GM18520 (cell line): ENCODE measurements around the gene ITPK1.

Experiments
- ATAC-seq: cut with Tn5 transposase; IDR thresholded peaks from one replicate; pipeline ENCODE4 v1.9.1; 2021; ENCODE audit not compliant: unreplicated experiment

ITPK1 gene

DNA sequence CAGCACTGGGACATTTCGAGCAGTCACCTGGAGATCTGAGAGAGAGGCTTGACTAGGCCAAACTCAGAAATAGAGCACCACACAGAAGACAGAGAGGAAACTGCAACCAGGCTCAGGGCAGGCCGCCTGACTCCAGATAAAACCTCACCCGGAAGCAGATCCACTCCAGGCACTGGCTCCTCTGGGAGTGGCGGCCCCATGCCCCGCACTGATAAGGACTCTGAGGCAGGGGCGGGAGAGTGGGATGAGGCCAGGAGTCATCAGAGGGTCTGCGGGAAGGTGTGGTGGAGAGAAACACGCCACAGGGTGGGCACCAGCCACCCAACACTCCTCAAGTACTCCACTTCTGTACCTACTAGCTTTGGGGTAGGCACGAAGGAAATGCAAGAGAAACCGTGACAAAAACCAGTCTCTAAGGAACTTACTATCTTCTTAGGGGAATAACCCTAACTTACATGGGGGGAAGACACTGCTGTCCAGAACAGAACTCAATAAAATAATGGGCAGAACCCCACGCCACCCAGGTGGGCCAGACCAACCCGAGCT lies 121.5 kb downstream of the ITPK1 start:
- no peak for ATAC-seq

DNA sequence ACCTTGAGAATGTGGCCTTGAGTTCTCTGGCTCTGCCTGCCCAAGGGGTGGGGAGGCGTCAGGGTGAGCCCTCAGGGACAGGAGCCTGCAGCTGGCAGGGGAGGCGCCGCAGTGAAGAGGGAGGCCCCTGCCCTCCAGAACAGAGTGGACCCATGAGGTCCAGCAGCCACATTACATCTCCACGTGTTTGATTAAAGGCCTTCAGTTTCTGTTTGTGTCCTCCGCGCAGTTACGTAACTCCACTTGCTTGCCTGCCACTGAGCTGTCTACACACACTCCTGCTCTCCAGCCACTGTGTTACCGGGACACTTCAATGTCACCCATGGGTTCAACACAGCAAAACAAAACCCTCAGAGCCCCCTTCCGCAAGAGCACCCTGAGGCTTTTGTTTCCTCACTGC lies 122.4 kb downstream of the ITPK1 start:
- ATAC-seq: no peak

DNA sequence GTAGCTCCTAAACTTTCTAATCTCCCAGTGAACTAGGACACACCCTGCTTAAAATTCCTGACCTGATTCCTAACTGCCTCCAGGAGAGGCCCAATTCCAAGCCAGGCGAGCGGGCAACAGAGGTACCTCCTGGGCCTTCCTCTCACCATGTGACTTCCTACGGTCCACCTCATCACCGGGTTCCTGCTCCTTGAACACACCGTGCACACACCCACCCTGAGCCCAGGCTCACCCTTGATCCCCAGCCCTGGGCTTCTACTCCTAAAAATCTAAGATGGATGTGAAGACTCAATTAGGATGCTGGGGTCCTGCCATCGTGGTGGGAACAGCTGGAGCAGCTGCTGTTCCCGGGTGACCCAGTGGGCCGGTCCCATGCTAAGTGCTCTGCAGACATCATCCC lies 124.2 kb downstream of the ITPK1 start:
- ATAC-seq: no peak

DNA sequence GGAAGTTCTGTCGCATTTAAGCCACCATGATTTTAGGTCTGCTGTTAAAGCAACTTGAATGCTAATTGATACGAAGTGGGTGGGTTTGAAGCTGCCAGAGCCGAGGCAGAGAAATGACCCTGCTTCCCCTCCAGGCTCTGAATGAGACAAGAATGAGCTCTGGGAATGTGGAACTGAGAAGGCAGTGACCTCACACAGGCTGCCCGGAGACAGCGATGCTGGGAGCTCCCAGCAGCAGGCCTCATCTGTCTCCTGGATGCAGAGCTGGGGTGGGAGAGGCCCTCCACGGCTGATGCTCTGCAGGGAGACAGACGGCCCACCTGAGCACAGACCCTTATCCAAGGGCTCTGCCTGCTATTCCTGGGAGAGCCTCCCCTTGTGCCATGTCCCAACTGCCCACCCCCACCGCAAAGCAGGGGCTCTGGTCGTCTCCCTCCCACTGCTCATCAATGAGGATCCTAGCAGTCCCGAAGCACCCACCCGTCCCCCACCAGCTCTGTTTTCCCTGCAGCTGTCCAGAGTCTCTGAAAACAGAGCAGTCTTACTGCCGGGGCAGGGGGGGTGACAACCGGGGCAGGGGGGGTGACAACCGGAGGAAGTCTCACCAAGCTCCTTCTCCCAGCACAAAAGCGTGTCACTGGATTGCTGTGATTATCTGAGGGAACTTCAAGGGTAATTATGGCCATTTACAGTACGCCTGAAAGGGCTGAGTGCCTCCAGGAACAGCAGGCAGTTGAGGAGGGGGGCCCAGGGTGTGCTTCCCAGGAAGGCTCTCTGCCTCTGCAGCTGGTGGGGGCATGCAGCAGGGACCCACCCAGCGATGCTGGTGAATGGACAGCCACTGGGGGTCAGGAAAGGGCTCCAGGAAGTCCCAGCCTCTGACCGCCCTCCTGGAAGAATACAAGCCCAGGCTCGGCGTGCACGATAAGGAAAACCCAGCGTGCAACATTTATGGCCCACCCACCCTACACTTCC lies 125.0 kb downstream of the ITPK1 start:
- ATAC-seq: no peak

DNA sequence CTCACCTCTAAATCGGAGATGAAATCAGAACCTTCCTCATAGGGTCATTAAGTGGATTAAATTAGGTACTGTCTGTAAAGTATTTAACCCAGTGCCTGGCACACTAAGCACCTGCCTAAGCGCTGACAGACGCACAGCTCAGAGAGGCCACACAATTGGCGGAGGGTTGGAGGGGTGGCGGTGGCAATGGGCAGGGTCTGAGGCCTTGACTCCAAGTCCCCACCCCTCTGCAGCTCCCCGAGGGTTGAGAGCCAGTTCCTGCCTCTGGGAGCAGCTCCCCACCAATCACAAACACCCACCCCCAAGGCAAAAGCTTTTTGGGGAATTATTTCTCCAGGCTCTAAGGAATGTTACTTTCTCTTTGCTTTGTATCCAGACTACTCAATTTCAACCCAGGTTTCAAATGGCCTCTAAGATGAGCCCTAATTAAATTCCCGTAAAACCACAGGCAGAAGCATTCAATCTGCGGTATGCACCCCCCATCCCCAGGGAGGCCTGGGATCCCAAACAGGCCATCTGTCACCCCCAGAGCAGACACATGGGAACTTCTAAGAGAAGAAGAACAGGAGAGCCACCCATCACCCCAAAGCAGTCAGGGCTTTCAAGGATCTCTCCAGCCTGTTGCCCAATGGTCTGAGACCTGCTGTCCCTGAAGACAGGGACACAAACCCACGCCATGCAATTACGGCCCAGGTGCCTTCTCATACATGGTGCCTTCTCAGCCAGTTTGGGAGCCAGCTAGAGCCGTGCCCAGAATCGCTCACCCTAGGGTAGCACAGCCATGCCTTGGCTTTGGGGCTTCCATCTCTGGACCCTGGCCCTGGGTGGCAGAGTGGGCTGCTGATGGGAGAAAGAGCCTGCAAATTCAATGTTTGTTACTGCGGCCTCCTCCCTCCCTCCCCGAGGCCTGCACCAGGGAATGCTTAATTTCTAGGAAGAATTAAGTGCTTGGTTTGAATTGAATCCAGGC lies 126.7 kb downstream of the ITPK1 start:
- ATAC-seq: no peak

DNA sequence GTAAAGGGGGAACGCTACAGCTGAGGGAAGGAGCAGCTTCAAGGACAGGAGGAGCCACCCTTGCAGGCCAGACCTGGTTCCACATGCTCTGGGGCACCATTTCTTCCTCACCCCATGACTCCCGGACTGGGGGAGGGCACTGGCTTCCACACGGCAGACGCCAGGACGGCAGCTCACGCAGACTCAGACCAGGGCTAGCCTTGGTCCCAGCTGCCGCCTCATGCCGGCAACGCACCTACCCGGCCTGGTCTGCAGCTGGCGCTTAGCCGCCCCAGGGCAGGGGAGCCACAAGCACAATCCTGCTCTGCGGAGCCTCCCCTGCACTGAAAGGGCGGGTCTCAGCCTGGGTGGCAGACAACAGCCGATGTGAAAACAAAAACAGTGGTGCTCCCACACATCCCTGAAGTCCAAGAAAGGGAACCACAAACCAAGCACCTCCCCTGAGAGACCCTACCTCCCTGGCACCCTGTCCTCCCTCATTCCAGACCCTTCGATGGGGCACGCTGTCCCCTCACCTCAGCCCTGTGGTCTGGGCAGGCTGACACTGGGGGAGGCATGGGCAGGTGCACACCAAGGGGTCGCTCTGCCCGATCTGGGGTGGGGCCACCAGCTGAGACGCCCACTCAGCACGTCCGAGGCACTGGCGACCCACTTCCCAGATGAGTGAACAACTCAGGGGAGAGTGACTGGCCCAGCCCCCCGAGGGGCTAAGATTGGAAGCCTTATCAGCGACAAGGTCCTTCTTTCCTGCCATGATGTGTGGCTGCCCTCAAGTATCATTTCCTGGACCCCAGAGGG lies 127.8 kb downstream of the ITPK1 start:
- ATAC-seq: no peak

DNA sequence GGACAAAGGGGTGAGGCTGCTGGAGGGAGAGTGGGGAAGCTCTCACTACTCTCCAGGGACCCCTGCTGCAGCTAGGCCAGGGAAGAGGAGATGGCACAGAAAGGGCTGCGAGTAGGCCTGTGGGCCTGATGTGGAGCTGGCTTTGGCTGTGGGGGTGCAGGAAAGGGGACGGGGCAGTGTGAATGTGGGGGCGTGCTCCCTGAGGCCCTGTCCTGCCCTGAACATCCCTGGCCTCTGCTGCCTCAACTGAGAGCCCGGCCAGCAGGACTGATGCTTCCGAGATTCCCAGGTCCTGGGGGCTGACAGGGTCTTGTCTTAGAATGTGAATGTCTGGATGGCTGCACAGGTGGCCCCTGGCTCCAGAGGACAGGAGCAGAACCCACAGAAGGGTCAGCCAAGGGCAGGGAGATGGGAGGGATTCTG lies 128.6 kb downstream of the ITPK1 start:
- no peak for ATAC-seq

DNA sequence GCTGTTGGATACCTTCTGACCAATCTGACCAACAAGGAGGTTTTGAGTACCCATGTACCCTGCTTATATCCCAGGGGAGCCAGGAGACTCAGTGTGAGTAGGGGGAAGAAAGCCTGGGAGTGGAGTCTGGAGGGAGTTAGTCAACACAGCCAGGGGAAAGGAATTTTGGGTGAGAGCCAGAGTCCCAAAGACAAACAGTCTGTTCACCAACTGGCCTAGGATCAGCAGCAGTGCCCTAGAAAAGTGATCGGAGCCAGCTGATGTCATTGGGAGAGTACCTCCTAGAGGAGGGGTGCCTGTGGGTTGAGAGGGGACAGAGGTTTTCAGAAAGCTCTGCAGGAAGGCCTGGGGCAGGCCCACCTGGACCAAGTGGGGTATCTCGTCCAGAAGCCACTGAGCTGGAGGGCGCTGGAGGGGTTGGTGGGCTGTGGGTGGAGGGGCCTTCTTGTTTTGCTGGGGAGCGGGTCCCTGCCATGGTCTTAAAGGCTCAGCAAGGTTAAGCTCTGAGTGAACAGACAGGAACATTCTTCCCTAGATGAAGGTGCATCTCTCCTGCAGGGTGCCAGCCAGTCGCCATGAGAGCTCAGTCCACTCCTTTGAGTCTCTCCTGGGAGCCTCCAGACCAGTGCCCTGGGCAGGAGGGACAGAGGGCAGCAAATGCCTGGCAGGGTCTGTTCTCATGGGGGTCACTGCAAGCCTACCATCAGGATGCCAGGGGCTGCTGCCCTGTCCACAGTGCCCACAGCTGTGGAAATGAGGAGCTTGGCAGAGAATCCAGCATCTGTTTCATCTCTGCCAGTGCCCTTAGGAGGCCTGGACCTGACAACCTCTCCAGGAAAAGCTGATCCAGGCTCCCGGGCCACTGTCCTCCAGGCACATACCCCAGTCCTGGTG lies 129.2 kb downstream of the ITPK1 start:
- ATAC-seq: no peak

DNA sequence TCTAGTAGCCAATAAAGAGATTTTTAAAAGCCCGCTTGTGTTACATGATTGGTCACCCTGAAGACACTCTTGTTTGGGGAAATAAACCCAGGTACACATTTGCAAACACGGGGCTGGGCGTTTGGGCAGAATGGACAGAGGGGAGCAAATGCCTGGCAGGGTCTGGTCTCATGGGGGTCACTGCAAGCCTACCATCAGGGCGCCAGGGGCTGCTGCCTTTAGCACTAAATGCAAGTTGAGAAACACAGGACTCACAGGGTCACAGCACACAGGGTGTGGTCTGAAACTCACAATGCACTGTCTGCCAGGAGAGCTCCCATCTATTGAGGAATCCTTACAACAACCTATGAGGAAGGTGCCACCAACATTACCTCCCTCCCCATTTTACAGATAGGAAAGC lies 130.2 kb downstream of the ITPK1 start:
- no peak for ATAC-seq

DNA sequence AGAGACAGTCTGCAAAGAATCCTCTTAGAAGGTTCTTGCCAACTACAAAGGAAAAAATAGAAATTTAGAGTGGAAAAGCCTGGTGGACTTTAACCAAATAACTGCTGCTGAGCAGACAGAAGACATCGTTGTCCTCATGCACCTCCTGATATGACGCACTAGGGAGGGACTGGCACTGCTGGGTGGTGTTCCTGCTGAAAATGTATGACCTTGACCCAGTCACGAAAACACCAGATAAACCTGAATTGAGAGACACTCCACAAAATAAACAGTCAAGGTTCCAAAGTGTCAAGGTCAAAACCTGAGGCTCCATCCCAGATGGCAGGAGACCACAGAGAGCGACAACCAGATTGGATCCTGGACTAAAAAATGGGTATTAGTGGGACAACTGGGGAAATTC lies 130.8 kb downstream of the ITPK1 start:
- no peak for ATAC-seq

DNA sequence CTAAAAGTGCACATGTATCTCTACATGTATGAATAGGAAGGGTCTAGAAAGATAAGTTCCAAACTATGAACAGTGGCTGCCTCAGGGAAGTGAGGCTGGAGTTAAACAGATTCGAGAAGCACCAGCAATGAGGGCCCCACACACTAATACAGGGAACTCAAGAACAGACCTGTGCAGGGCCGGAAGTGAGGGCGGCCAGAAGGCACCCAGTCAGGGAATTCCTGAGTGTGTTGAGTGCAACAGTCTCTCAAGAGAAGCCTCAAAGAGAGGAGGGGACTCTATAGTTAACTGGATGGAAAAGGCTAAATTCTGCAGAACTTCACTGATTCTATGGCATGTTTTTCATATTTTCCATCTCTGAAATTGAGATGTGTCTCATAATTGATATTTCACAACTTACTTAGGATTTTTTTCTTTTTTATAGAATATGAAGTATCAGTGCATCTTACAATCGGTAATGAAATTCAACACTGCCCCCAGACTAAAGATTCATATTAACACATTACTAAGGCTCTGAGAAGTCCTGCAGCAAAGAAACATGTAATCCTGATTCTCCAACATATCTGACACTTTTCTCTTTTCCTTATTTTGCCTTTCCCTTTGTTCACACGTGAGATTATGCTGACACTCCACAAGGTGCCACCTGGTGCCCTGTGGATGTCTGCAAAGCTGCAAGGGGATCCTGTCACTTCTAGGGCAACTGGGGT lies 131.5 kb downstream of the ITPK1 start:
- no peak for ATAC-seq

DNA sequence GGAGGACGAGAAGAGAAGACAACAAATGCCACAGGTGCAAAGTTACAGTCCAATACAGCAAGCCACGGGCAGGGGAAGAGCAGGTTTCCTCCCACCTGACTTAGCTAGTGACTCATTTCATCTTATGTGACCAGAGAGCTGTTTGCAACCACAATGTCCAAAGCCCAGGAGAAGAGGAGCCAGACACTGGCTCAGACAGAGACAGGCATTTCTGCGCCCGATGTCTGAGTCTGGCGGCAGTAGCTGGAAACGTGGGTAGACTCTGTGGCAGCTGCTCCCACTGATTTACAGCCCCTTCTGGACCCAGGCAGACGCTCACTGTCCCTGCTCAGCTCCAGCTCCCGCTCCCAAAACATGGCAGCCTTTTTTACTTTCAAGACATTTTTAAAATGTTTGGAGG lies 132.8 kb downstream of the ITPK1 start:
- ATAC-seq: no peak

DNA sequence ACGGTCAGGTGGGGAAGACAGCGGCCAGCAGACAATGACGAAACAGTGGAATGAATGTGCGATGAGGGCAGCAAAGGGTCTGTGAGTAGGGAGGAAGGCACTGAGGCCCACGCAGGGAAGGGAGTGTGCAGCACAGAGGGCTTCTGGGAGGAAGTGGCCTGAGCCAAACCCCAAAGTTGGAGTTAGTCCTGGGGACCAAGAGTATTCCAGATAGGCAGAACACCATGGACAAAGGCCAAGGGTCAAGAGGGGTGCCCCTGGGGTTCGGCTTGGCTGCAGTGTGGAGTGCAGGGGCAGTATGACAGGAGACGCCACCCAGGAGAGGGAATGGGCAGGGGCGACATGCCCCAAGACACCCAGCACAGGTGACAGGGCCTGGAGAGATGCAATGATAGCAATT lies 134.0 kb downstream of the ITPK1 start:
- no peak for ATAC-seq

DNA sequence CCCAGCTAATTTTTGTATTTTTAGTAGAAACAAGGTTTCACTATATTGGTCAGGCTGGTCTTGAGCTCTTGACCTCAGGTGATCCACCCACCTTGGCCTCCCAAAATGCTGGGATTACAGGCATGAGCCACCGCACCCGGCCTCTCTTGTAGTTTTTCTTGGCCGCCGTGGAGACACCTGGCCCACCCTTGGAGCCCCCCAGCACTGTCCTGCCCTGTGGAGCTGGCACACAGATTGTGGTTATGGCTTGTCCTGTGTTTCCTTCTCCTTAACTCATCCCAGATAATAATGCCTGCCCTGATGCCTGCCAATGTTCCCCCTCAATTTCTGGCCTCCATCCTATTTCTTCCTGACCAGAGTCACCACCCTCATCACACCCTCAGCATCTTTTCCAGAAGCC lies 134.9 kb downstream of the ITPK1 start:
- ATAC-seq: no peak

DNA sequence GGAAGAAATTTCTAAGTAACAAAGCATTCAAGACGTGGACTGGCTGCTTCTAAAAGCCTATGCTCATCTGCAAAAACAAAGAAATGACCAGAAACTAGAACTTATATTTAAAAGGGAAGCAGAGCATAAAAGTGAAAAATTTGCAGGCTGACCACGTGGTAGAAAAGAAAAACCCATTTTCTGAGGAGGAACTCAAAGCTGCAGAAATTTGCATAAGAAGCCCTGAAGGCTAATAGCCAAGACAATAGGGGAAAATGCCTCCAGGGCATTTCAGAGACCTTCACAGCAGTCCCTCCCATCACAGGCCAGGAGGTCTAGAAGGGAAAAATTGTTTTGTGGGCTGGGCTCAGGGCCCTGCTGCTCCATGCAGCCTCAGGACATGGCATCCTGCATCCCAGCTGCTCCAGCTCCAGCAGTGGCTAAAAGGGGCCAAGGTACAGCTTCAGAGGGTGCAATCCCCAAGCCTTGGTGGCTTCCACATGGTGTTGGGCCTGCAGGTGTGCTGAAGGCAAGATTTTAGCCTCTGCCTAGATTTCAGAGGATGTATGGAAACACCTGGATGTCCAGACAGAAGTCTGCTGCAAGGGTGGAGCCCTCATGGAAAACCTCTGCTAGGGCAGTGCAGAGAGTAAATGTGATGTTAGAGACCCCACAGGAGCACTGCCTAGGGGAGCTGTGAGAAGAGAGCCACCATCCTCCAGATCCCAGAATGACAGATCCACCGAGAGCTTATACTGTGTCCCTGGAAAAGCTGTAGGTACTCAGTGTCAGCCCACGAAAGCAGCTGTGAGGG lies 137.3 kb downstream of the ITPK1 start:
- no peak for ATAC-seq

DNA sequence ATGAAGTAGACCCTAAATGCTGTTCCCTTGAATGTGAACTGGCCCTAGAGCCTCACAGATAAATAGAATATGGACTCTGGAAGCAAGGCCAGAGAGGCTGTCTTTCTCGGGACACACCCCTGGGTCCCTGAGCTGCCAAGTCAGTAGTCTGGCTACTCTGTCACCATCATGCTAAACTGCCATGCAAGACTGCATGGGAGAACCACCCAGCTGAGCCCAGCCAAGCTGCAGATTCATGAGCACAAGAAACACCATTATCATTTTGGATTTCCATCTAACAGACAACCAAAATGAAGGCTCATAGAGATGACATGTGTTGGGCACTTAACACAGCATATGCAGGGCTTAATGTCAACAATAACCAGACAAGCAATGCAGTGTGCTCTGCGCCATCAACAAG lies 139.5 kb downstream of the ITPK1 start:
- no peak for ATAC-seq

DNA sequence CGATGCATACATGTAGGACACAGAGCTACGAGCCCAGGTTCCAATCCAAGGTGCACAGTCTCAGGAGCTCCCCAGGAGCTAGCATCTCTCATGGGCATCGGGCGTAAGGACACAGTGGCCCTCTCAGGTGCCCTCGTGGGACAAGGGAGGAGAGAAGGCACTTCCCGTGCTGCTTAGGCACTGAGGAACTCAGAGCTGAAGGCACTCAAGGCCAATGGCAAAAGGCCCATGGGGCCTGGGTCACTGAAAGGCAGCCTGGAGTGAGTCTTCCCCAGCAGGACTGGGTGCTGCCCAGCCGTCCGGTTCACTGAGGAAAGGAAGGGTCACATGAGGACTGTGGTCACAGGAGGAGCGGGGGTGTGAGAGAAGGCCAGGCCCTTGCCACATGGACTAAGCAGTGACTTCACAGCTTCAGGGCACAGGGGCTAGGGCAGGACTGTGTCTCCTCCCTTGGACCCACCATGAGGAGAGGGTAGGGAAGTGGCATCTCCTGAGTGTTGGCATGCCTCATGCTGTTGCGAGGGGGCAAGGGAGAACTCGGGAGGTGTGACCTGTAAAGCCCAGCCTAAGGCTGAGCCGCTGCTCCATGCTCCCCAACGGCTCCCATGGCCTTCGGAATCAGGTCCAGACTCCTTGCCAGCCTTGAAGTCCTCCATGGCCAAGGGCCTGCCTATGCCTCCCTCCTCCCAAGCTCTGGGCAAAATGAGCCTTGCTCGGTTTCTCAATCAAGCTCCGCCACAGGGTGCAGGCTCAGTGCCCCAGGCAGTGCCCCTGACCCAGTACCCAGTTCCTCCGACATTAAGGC lies 141.0 kb downstream of the ITPK1 start:
- ATAC-seq: no peak
